ENCODE results near the gene INAFM1. TPM values are rescaled to one million over a fixed set of nuclear protein-coding genes. Genes with fewer than 3 reads are reported as not detected.

Gene INAFM1
- total RNA-seq, 1 donor from 2014 or later, result 9.3 TPM

GRCh38 chr19:47310819-47311218 lies 36.1 kb downstream of the INAFM1 start:
- Mint-ChIP-seq H3K4me1 (ENCODE audit: low read depth) (no peaks in the 10 kb centered on the region), H3K4me3 (no peak overlapping the region), H3K36me3 (ENCODE audit: low read depth) (no peaks in the 10 kb centered on the region), H3K9me3 (no peaks in the 10 kb centered on the region), H3K27ac (no peak overlapping the region), H3K27me3 (ENCODE audit: insufficient read depth) (peaks cover 4% of the 10 kb centered on the region)
- intact Hi-C loops (cut with micrococcal nuclease), result no loop called here
- no peak for DNase-seq (ENCODE audit: low spot score)

- H3K27me3 Mint-ChIP-seq (ENCODE audit: insufficient read depth), result peaks cover 4% of the 10 kb centered on the region
- H3K4me1 Mint-ChIP-seq (ENCODE audit: low read depth), result no peaks in the 10 kb centered on the region
- no peak overlapping the region for H3K4me3 Mint-ChIP-seq
- no peaks in the 10 kb centered on the region for H3K9me3 Mint-ChIP-seq
- intact Hi-C loops (cut with micrococcal nuclease), result no loop called here
- no peak for DNase-seq (ENCODE audit: low spot score)
- no peaks in the 10 kb centered on the region for H3K36me3 Mint-ChIP-seq (ENCODE audit: low read depth)
- no peak overlapping the region for H3K27ac Mint-ChIP-seq
Measured at GRCh38 chr19:47312366-47313006, 37.8 kb downstream of the INAFM1 start.

- H3K27me3 Mint-ChIP-seq (ENCODE audit: insufficient read depth), result peaks cover 4% of the 10 kb centered on the region
- intact Hi-C loops (cut with micrococcal nuclease), result no loop called here
- no peak overlapping the region for H3K27ac Mint-ChIP-seq
- no peak for DNase-seq (ENCODE audit: low spot score)
- H3K9me3 Mint-ChIP-seq, result no peaks in the 10 kb centered on the region
- H3K4me1 Mint-ChIP-seq (ENCODE audit: low read depth), result no peaks in the 10 kb centered on the region
- no peak overlapping the region for H3K4me3 Mint-ChIP-seq
- no peaks in the 10 kb centered on the region for H3K36me3 Mint-ChIP-seq (ENCODE audit: low read depth)
Measured at GRCh38 chr19:47313754-47314295, 39.1 kb downstream of the INAFM1 start.

GRCh38 chr19:47315125-47315821 lies 40.6 kb downstream of the INAFM1 start:
- intact Hi-C loops (cut with micrococcal nuclease), result no loop called here
- no peak overlapping the region for H3K27ac Mint-ChIP-seq
- no peaks in the 10 kb centered on the region for H3K9me3 Mint-ChIP-seq
- no peaks in the 10 kb centered on the region for H3K4me1 Mint-ChIP-seq (ENCODE audit: low read depth)
- DNase-seq (ENCODE audit: low spot score), result no peak
- no peaks in the 10 kb centered on the region for H3K36me3 Mint-ChIP-seq (ENCODE audit: low read depth)
- peaks cover 4% of the 10 kb centered on the region for H3K27me3 Mint-ChIP-seq (ENCODE audit: insufficient read depth)
- H3K4me3 Mint-ChIP-seq, result no peak overlapping the region

GRCh38 chr19:47316513-47316912 lies 41.8 kb downstream of the INAFM1 start:
- intact Hi-C loops (cut with micrococcal nuclease), result no loop called here
- no peaks in the 10 kb centered on the region for H3K36me3 Mint-ChIP-seq (ENCODE audit: low read depth)
- no peak overlapping the region for H3K4me3 Mint-ChIP-seq
- DNase-seq (ENCODE audit: low spot score), result no peak
- H3K27me3 Mint-ChIP-seq (ENCODE audit: insufficient read depth), result peaks cover 2% of the 10 kb centered on the region
- H3K4me1 Mint-ChIP-seq (ENCODE audit: low read depth), result no peaks in the 10 kb centered on the region
- no peaks in the 10 kb centered on the region for H3K9me3 Mint-ChIP-seq
- no peak overlapping the region for H3K27ac Mint-ChIP-seq

GRCh38 chr19:47319923-47320871 lies 45.5 kb downstream of the INAFM1 start:
- no peak overlapping the region for H3K4me3 Mint-ChIP-seq
- intact Hi-C loops (cut with micrococcal nuclease), result no loop called here
- H3K27ac Mint-ChIP-seq, result no peak overlapping the region
- no peak for DNase-seq (ENCODE audit: low spot score)
- H3K9me3 Mint-ChIP-seq, result no peaks in the 10 kb centered on the region
- H3K27me3 Mint-ChIP-seq (ENCODE audit: insufficient read depth), result peaks cover 5% of the 10 kb centered on the region
- H3K4me1 Mint-ChIP-seq (ENCODE audit: low read depth), result no peaks in the 10 kb centered on the region
- no peaks in the 10 kb centered on the region for H3K36me3 Mint-ChIP-seq (ENCODE audit: low read depth)

- Mint-ChIP-seq H3K4me3 (no peak overlapping the region), H3K27me3 (ENCODE audit: insufficient read depth) (peaks cover 5% of the 10 kb centered on the region), H3K4me1 (ENCODE audit: low read depth) (no peaks in the 10 kb centered on the region), H3K27ac (no peak overlapping the region), H3K36me3 (ENCODE audit: low read depth) (no peaks in the 10 kb centered on the region), H3K9me3 (no peaks in the 10 kb centered on the region)
- intact Hi-C loops (cut with micrococcal nuclease), result no loop called here
- DNase-seq (ENCODE audit: low spot score), result no peak
Measured at GRCh38 chr19:47321630-47322029, 46.9 kb downstream of the INAFM1 start.

GRCh38 chr19:47322058-47322457 lies 47.4 kb downstream of the INAFM1 start:
- Mint-ChIP-seq H3K27ac (no peak overlapping the region), H3K9me3 (no peaks in the 10 kb centered on the region), H3K27me3 (ENCODE audit: insufficient read depth) (peaks cover 5% of the 10 kb centered on the region), H3K4me3 (no peak overlapping the region), H3K4me1 (ENCODE audit: low read depth) (no peaks in the 10 kb centered on the region), H3K36me3 (ENCODE audit: low read depth) (no peaks in the 10 kb centered on the region)
- intact Hi-C loops (cut with micrococcal nuclease), result no loop called here
- no peak for DNase-seq (ENCODE audit: low spot score)

- Mint-ChIP-seq H3K4me3 (no peak overlapping the region), H3K27me3 (ENCODE audit: insufficient read depth) (peaks cover 5% of the 10 kb centered on the region), H3K36me3 (ENCODE audit: low read depth) (no peaks in the 10 kb centered on the region), H3K27ac (no peak overlapping the region), H3K9me3 (no peaks in the 10 kb centered on the region), H3K4me1 (ENCODE audit: low read depth) (no peaks in the 10 kb centered on the region)
- intact Hi-C loops (cut with micrococcal nuclease), result no loop called here
- no peak for DNase-seq (ENCODE audit: low spot score)
Measured at GRCh38 chr19:47323409-47323808, 48.7 kb downstream of the INAFM1 start.

- H3K27me3 Mint-ChIP-seq (ENCODE audit: insufficient read depth), result peaks cover 5% of the 10 kb centered on the region
- no peak overlapping the region for H3K4me3 Mint-ChIP-seq
- intact Hi-C loops (cut with micrococcal nuclease), result no loop called here
- DNase-seq (ENCODE audit: low spot score), result no peak
- no peaks in the 10 kb centered on the region for H3K4me1 Mint-ChIP-seq (ENCODE audit: low read depth)
- no peaks in the 10 kb centered on the region for H3K9me3 Mint-ChIP-seq
- H3K27ac Mint-ChIP-seq, result no peak overlapping the region
- H3K36me3 Mint-ChIP-seq (ENCODE audit: low read depth), result no peaks in the 10 kb centered on the region
Measured at GRCh38 chr19:47323872-47324271, 49.2 kb downstream of the INAFM1 start.

- intact Hi-C loops (cut with micrococcal nuclease), result no loop called here
- DNase-seq (ENCODE audit: low spot score), result no peak
- H3K9me3 Mint-ChIP-seq, result no peaks in the 10 kb centered on the region
- no peaks in the 10 kb centered on the region for H3K4me1 Mint-ChIP-seq (ENCODE audit: low read depth)
- no peak overlapping the region for H3K4me3 Mint-ChIP-seq
- no peaks in the 10 kb centered on the region for H3K36me3 Mint-ChIP-seq (ENCODE audit: low read depth)
- H3K27ac Mint-ChIP-seq, result no peak overlapping the region
- H3K27me3 Mint-ChIP-seq (ENCODE audit: insufficient read depth), result peaks cover 5% of the 10 kb centered on the region
Measured at GRCh38 chr19:47324502-47324901, 49.8 kb downstream of the INAFM1 start.

All from activated T-helper 1 cell treated with anti-CD3 and anti-CD28 coated beads, Interleukin-12 subunit alpha, Interleukin-12 subunit beta, Interleukin-2, Interleukin-4 antibody, amounts not matched to agents 30 ng/mL and 10 ng/mL and 1 ng/mL, durations not matched to agents 14 hours and 24 hours and 36 hours (primary cell).